ENCODE measurements around the gene GSG1L2. TPM values are rescaled to one million over a fixed set of nuclear protein-coding genes. Genes with fewer than 3 reads are reported as not detected.

Gene GSG1L2
- total RNA-seq, 1 donor from 2014 or later = not detected

DNA sequence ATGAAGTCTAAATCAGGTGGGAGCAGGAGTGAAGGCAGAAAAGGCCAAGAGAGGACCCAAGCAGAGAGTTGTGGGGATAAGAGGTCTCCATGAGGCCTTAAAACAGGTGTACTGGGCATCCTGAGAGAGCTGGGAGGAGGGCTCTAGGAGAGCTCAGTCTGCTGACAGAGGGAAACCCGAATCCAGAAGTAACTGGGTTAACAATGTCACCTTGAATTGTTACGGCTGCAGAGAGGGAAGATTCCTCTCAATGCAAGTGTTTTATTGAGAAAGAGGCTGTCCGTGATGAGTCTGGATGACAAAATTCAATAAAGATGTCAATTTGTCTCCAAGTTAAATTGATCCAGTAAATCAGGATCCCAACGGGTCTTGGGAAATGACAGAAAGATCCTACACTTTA lies 38.8 kb downstream of the GSG1L2 start:
- TF ChIP-seq, protein P1, sequence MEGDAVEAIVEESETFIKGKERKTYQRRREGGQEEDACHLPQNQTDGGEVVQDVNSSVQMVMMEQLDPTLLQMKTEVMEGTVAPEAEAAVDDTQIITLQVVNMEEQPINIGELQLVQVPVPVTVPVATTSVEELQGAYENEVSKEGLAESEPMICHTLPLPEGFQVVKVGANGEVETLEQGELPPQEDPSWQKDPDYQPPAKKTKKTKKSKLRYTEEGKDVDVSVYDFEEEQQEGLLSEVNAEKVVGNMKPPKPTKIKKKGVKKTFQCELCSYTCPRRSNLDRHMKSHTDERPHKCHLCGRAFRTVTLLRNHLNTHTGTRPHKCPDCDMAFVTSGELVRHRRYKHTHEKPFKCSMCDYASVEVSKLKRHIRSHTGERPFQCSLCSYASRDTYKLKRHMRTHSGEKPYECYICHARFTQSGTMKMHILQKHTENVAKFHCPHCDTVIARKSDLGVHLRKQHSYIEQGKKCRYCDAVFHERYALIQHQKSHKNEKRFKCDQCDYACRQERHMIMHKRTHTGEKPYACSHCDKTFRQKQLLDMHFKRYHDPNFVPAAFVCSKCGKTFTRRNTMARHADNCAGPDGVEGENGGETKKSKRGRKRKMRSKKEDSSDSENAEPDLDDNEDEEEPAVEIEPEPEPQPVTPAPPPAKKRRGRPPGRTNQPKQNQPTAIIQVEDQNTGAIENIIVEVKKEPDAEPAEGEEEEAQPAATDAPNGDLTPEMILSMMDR (IDR thresholded peaks at IDR 0.05; ENCODE audit: insufficient read depth, low read length, poor library complexity, severe bottlenecking) = no peak
- no peaks in the 10 kb centered on the region for H3K36me3 ChIP-seq (ENCODE audit: control insufficient read depth, insufficient read depth, low read length)
- no peak overlapping the region for H3K4me3 ChIP-seq (ENCODE audit: low read depth, low read length)
- no peaks in the 10 kb centered on the region for H3K27me3 ChIP-seq (ENCODE audit: control insufficient read depth, insufficient read depth, low read length)
- no peak for DNase-seq (ENCODE audit: low read depth)

DNA sequence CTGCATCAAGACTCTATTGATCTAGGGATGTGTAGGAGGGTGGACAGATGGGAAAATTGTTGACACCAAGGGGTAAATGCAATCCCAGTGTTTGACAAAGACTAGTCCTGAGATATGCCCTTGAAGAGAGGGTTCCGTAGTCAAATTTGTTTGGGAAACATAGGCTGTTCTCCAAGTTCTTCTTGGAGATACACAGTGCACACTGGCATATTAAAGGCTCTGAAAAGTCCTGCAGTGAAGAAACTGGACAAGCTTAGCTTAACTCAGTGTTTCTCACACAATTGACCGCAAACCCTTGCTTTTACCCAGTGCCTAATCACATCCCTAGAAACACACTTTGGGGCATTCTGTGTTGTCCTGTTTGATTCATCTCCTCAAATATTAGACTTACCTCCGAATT lies 41.3 kb downstream of the GSG1L2 start:
- TF ChIP-seq, protein P1 (IDR thresholded peaks at IDR 0.05; ENCODE audit: insufficient read depth, low read length, poor library complexity, severe bottlenecking) = no peak
- no peaks in the 10 kb centered on the region for H3K27me3 ChIP-seq (ENCODE audit: control insufficient read depth, insufficient read depth, low read length)

DNA sequence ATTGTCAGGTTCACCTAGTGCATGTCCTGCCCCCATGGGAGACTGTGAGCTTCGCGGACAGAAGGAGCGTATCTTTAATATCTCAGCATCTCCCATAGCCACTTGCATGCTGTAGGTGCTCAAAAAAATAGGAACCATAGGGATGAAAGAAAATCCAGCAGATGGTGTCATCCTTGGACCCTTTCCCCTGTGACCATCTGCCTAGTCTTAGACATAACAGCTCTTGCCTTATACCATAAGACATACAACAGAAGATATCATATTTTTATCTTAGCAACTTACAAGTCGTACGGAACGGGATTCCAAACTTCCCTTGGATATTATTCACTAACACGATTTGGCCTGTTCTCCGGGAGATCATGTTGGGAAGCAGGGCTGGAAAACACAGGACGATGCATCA lies 45.0 kb downstream of the GSG1L2 start:
- Histone ChIP-seq H3K4me3 (ENCODE audit: low read depth, low read length) (no peak overlapping the region), H3K27me3 (ENCODE audit: control insufficient read depth, insufficient read depth, low read length) (no peaks in the 10 kb centered on the region), H3K36me3 (ENCODE audit: control insufficient read depth, insufficient read depth, low read length) (no peaks in the 10 kb centered on the region)
- no peak for DNase-seq (ENCODE audit: low read depth)
- TF ChIP-seq, protein P1 (IDR thresholded peaks at IDR 0.05; ENCODE audit: insufficient read depth, low read length, poor library complexity, severe bottlenecking) = no peak

More for the DNA sequence above, 41.3 kb downstream of the GSG1L2 start:
- Histone ChIP-seq H3K36me3 (ENCODE audit: control insufficient read depth, insufficient read depth, low read length) (no peaks in the 10 kb centered on the region), H3K4me3 (ENCODE audit: low read depth, low read length) (no peak overlapping the region)
- DNase-seq (ENCODE audit: low read depth) = no peak

DNA sequence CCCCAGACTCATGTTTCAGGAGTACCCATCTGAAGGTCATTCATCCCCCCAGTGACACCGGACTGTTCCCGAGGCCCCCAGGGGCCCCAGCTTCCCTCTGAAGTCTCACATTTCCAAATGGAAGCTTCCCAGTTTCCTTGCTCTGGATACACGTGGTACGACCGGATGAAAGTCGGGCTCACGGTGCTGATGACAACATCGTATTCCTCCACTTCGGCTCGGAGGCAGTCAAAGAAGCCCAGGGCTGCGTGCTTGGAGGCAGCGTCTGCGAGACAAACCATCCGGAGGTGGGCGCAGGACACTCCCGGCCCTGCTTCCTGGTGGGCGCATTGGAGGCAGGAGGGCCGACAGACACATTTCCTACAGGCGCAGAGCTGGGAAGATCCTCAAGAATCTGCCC lies 49.2 kb downstream of the GSG1L2 start:
- DNase-seq (ENCODE audit: low read depth) = no peak
- no peak overlapping the region for H3K4me3 ChIP-seq (ENCODE audit: low read depth, low read length)
- H3K36me3 ChIP-seq (ENCODE audit: control insufficient read depth, insufficient read depth, low read length) = no peaks in the 10 kb centered on the region
- TF ChIP-seq, protein P1 (IDR thresholded peaks at IDR 0.05; ENCODE audit: insufficient read depth, low read length, poor library complexity, severe bottlenecking) = no peak
- peaks cover under 1% of the 10 kb centered on the region for H3K27me3 ChIP-seq (ENCODE audit: control insufficient read depth, insufficient read depth, low read length)

DNA sequence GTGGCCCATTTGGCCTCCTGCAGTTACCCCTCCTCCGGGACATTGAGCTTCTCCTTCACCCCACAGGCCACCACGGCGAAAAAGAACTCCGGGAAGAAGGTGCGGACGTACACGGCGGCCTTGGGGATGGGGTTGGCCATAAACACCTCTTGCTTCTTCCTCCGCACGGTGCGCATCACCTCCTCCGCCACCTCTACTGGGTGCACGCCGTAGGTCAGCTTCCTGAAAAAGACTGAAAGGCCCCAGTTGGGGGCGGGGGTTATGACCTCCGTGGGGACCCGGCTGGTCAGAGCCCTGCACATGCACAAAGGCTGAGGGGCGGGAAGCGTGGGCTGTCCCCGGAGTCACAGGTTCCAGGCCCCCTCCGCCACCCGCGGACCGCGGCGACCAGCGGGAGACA lies 50.4 kb downstream of the GSG1L2 start:
- no peak for DNase-seq (ENCODE audit: low read depth)
- Histone ChIP-seq H3K4me3 (ENCODE audit: low read depth, low read length) (no peak overlapping the region), H3K36me3 (ENCODE audit: control insufficient read depth, insufficient read depth, low read length) (no peaks in the 10 kb centered on the region), H3K27me3 (ENCODE audit: control insufficient read depth, insufficient read depth, low read length) (peaks cover 4% of the 10 kb centered on the region)
- TF ChIP-seq, protein P1 (IDR thresholded peaks at IDR 0.05; ENCODE audit: insufficient read depth, low read length, poor library complexity, severe bottlenecking) = no peak

DNA sequence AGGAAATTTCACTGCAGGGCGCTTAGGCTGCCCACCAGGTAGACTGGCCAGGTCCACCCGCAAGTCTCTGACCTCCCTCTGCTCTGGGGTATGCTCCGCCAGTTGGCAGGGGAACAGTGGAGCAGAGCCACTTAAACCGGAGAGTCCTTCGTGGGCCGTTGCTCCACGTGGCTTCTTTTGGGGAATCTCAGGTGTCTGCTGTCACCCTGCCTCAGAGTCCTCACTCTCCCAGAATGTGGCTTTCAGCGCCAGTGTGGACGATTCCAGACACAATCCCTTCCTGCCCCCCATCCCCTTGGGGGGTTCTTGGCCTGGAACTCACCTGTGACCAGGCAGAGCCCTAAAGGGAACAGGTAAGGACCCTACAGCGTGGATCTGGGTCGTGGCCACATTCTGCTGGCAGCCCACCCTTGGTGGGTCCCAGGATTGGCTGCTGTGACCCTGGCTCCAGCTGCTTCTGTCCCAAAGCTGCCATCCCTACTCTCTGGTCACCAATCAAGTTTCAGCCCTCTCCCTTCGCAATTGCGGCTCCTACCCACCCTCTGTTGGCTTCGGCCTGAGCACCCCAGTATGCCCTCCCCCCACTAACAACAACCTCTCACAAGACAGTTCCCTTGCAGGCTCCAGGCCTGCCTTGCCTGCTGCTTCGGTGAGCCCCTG lies 52.7 kb downstream of the GSG1L2 start:
- TF ChIP-seq, protein P1 (IDR thresholded peaks at IDR 0.05; ENCODE audit: insufficient read depth, low read length, poor library complexity, severe bottlenecking) = no peak
- H3K36me3 ChIP-seq (ENCODE audit: control insufficient read depth, insufficient read depth, low read length) = no peaks in the 10 kb centered on the region
- H3K4me3 ChIP-seq (ENCODE audit: low read depth, low read length) = no peak overlapping the region

More for the DNA sequence above, 52.7 kb downstream of the GSG1L2 start:
- H3K27me3 ChIP-seq (ENCODE audit: control insufficient read depth, insufficient read depth, low read length) = peaks cover 9% of the 10 kb centered on the region
- no peak for DNase-seq (ENCODE audit: low read depth)
